Liver (tissue), 3 donors: ENCODE measurements around the gene TCEA3.
A peak's percentile ranks its signal among the peaks of the same experiment; 100 is the strongest.

ENCODE experiments used
- GABPA ChIP-seq, 2 donors: IDR thresholded peaks in 1 of 2; conservative IDR thresholded peaks in 1 of 2; 2 replicates each; pipeline ENCODE4 v1.6.1; 2016; ENCODE audit warnings: antibody characterized with exemption in 2 of 2, mild to moderate bottlenecking in 1 of 2, moderate library complexity in 1 of 2
- NR2F2 ChIP-seq: IDR thresholded peaks from 2 replicates; pipeline ENCODE4 v1.6.1; 2016; ENCODE audit warnings: antibody characterized with exemption
- RAD21 ChIP-seq, 2 donors: IDR thresholded peaks; 2 replicates each; pipeline ENCODE4 v1.6.1; 2016; ENCODE audit warnings: antibody characterized with exemption in 2 of 2, mild to moderate bottlenecking in 2 of 2
- RXRA ChIP-seq, 2 donors: IDR thresholded peaks; 2 replicates each; pipeline ENCODE4 v1.6.1; 2017 to 2018; ENCODE audit warnings: antibody characterized with exemption in 2 of 2, mild to moderate bottlenecking in 1 of 2
- SP1 ChIP-seq: IDR thresholded peaks from 2 replicates; pipeline ENCODE4 v1.6.1; 2018; ENCODE audit warnings: antibody characterized with exemption, mild to moderate bottlenecking
- TAF1 ChIP-seq: conservative IDR thresholded peaks from 2 replicates; pipeline ENCODE4 v1.6.1; 2016; ENCODE audit warnings: antibody characterized with exemption, mild to moderate bottlenecking
- YY1 ChIP-seq: IDR thresholded peaks from 2 replicates; pipeline ENCODE4 v1.6.1; 2016; ENCODE audit warnings: antibody characterized with exemption, mild to moderate bottlenecking
- TF ChIP-seq, protein P1 (sequence below): fragments of 150-350 bp; IDR thresholded peaks from 2 replicates; pipeline ENCODE4 v1.5.1; 2017; ENCODE audit warnings: improper control_type of control experiment, low read depth, low read length; ENCODE audit not compliant: missing input control
- TF ChIP-seq, protein P2 (sequence below): IDR thresholded peaks from 2 replicates; pipeline ENCODE4 v1.6.1; 2016; ENCODE audit warnings: antibody characterized with exemption
- TF ChIP-seq, protein P3 (sequence below): IDR thresholded peaks from 2 replicates; pipeline ENCODE4 v1.6.1; 2016; ENCODE audit warnings: antibody characterized with exemption, mild to moderate bottlenecking
- TF ChIP-seq, protein P4 (sequence below): IDR thresholded peaks from 2 replicates; pipeline ENCODE4 v1.6.1; 2016; ENCODE audit warnings: antibody characterized with exemption
- donor health status: healthy.
- donor health status: healthy.

DNA sequence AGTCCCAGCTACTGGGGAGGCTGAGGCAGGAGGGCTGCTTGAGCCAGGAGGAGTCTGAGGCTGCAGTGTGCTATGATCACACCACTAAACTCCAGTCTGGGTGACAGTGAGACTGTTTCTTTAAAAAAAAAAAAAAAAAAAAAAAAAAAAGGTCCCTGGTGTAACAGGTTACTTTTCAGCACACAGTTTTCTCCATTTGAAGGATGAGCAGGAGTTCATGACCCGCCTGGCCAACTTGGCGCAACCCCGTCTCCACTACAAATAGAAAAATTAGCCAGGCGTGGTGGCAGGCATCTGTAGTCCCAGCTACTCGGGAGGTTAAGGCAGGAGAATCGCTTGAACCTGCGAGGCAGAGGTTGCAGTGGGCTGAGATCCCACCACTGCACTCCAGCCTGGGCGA lies 92.8 kb downstream of the TCEA3 start:
- TF ChIP-seq GABPA (IDR thresholded peaks at IDR 0.05 in 1 of 2, conservative IDR thresholded peaks at IDR 0.05 in 1 of 2), result no peak
- TF ChIP-seq, protein P1, sequence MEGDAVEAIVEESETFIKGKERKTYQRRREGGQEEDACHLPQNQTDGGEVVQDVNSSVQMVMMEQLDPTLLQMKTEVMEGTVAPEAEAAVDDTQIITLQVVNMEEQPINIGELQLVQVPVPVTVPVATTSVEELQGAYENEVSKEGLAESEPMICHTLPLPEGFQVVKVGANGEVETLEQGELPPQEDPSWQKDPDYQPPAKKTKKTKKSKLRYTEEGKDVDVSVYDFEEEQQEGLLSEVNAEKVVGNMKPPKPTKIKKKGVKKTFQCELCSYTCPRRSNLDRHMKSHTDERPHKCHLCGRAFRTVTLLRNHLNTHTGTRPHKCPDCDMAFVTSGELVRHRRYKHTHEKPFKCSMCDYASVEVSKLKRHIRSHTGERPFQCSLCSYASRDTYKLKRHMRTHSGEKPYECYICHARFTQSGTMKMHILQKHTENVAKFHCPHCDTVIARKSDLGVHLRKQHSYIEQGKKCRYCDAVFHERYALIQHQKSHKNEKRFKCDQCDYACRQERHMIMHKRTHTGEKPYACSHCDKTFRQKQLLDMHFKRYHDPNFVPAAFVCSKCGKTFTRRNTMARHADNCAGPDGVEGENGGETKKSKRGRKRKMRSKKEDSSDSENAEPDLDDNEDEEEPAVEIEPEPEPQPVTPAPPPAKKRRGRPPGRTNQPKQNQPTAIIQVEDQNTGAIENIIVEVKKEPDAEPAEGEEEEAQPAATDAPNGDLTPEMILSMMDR, result no peak
- TF ChIP-seq, protein P2, sequence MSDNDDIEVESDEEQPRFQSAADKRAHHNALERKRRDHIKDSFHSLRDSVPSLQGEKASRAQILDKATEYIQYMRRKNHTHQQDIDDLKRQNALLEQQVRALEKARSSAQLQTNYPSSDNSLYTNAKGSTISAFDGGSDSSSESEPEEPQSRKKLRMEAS, result no peak
- no peak for TF ChIP-seq YY1
- TF ChIP-seq NR2F2, result no peak
- TF ChIP-seq, protein P3, sequence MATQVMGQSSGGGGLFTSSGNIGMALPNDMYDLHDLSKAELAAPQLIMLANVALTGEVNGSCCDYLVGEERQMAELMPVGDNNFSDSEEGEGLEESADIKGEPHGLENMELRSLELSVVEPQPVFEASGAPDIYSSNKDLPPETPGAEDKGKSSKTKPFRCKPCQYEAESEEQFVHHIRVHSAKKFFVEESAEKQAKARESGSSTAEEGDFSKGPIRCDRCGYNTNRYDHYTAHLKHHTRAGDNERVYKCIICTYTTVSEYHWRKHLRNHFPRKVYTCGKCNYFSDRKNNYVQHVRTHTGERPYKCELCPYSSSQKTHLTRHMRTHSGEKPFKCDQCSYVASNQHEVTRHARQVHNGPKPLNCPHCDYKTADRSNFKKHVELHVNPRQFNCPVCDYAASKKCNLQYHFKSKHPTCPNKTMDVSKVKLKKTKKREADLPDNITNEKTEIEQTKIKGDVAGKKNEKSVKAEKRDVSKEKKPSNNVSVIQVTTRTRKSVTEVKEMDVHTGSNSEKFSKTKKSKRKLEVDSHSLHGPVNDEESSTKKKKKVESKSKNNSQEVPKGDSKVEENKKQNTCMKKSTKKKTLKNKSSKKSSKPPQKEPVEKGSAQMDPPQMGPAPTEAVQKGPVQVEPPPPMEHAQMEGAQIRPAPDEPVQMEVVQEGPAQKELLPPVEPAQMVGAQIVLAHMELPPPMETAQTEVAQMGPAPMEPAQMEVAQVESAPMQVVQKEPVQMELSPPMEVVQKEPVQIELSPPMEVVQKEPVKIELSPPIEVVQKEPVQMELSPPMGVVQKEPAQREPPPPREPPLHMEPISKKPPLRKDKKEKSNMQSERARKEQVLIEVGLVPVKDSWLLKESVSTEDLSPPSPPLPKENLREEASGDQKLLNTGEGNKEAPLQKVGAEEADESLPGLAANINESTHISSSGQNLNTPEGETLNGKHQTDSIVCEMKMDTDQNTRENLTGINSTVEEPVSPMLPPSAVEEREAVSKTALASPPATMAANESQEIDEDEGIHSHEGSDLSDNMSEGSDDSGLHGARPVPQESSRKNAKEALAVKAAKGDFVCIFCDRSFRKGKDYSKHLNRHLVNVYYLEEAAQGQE, result no peak
- TF ChIP-seq SP1, result peak; percentile 42
- TF ChIP-seq TAF1, result no peak
- no peak for TF ChIP-seq RAD21 (IDR thresholded peaks at IDR 0.05)
- peak; percentile 55 to 74 for TF ChIP-seq RXRA (IDR thresholded peaks at IDR 0.05)
- TF ChIP-seq, protein P4, sequence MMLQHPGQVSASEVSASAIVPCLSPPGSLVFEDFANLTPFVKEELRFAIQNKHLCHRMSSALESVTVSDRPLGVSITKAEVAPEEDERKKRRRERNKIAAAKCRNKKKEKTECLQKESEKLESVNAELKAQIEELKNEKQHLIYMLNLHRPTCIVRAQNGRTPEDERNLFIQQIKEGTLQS, result no peak
